Astrocyte (in vitro differentiated cells and primary cell): ENCODE measurements around the gene SURF6. TPM values are rescaled to one million over a fixed set of nuclear protein-coding genes. Genes with fewer than 3 reads are reported as not detected.

Experiments used
- DNase-seq: peaks from one replicate; pipeline ENCODE4 v3.0.0-alpha.2; 2010; ENCODE audit warnings: low read depth
- FAIRE-seq: peaks from 2 replicates; lab custom pipeline; 2011; peaks lifted over from hg19 to GRCh38; lab: Jason Lieb, UNC
- H2AFZ ChIP-seq: 2 replicates; pipeline ENCODE4 v1.6.0; 2012; ENCODE audit warnings: low read depth, low read length, inconsistent platforms
- H3K27ac ChIP-seq: 2 replicates; pipeline ENCODE4 v1.5.1; 2011; ENCODE audit warnings: low read depth, low read length, inconsistent platforms
- H3K27me3 ChIP-seq: 2 replicates; pipeline ENCODE4 v1.6.0; 2011; ENCODE audit warnings: low read length, inconsistent platforms; ENCODE audit not compliant: insufficient read depth
- H3K36me3 ChIP-seq: 2 replicates; pipeline ENCODE4 v1.5.1; 2011; ENCODE audit warnings: low read length, inconsistent platforms; ENCODE audit not compliant: insufficient read depth
- H3K4me1 ChIP-seq: 2 replicates; pipeline ENCODE4 v1.5.1; 2011; ENCODE audit warnings: low read length, inconsistent platforms; ENCODE audit not compliant: insufficient read depth
- H3K4me2 ChIP-seq: 2 replicates; pipeline ENCODE4 v1.6.0; 2012; ENCODE audit warnings: low read length, inconsistent platforms
- H3K4me3 ChIP-seq: 2 replicates; pipeline ENCODE4 v1.5.1; 2011; ENCODE audit warnings: low read depth, mild to moderate bottlenecking, low read length, inconsistent platforms; ENCODE audit not compliant: insufficient read depth
- H3K79me2 ChIP-seq: 2 replicates; pipeline ENCODE4 v1.6.0; 2012; ENCODE audit warnings: mild to moderate bottlenecking, low read length, inconsistent platforms; ENCODE audit not compliant: insufficient read depth
- H3K9ac ChIP-seq: 2 replicates; pipeline ENCODE4 v1.6.0; 2012; ENCODE audit warnings: mild to moderate bottlenecking, low read length, inconsistent platforms
- H3K9me3 ChIP-seq: 2 replicates; pipeline ENCODE4 v1.5.1; 2012; ENCODE audit warnings: low read depth, mild to moderate bottlenecking, low read length, inconsistent platforms; ENCODE audit not compliant: insufficient read depth
- H4K20me1 ChIP-seq: 2 replicates; pipeline ENCODE4 v1.6.0; 2012; ENCODE audit warnings: low read length, inconsistent platforms; ENCODE audit not compliant: insufficient read depth
- H3K27ac Mint-ChIP-seq: one replicate; pipeline ENCODE4 v1.8.0; 2021; ENCODE audit warnings: mild to moderate bottlenecking, mixed read lengths; ENCODE audit not compliant: unreplicated experiment
- H3K27me3 Mint-ChIP-seq: one replicate; pipeline ENCODE4 v1.8.0; 2021; ENCODE audit warnings: low read depth, mixed read lengths; ENCODE audit not compliant: unreplicated experiment
- H3K36me3 Mint-ChIP-seq: one replicate; pipeline ENCODE4 v1.8.0; 2021; ENCODE audit warnings: low read depth, mixed read lengths; ENCODE audit not compliant: unreplicated experiment
- H3K4me1 Mint-ChIP-seq: one replicate; pipeline ENCODE4 v1.8.0; 2021; ENCODE audit warnings: low read depth, mixed read lengths; ENCODE audit not compliant: unreplicated experiment
- H3K4me3 Mint-ChIP-seq: one replicate; pipeline ENCODE4 v1.8.0; 2021; ENCODE audit warnings: mild to moderate bottlenecking, moderate library complexity, mixed read lengths; ENCODE audit not compliant: unreplicated experiment
- H3K9me3 Mint-ChIP-seq: one replicate; pipeline ENCODE4 v1.8.0; 2021; ENCODE audit warnings: mild to moderate bottlenecking, mixed read lengths; ENCODE audit not compliant: unreplicated experiment
- CTCF ChIP-seq: IDR thresholded peaks from 2 replicates; pipeline ENCODE4 v1.5.1; 2011; ENCODE audit warnings: low read depth, mild to moderate bottlenecking, inconsistent platforms, low read length, moderate library complexity; ENCODE audit not compliant: insufficient read depth
- EZH2 ChIP-seq: IDR thresholded peaks from 2 replicates; pipeline ENCODE4 v1.6.1; 2012; ENCODE audit warnings: mild to moderate bottlenecking, low read length, inconsistent platforms; ENCODE audit not compliant: insufficient read depth
- total RNA-seq: library from RNA; stranded (reverse); gene quantifications from 2 replicates; pipeline ENCODE4 v1.2.1, GENCODE V29; 2021

SURF6 gene
- total RNA-seq, 1 donor from 2014 or later = 25.1 TPM

GRCh38 chr9:133382507-133383141 lies 46.6 kb upstream of the SURF6 start:
- Mint-ChIP-seq H3K36me3 (no peaks in the 10 kb centered on the region), H3K27ac (no peak overlapping the region), H3K4me1 (no peaks in the 10 kb centered on the region), H3K27me3 (peaks cover 8% of the 10 kb centered on the region), H3K9me3 (peaks cover 1% of the 10 kb centered on the region), H3K4me3 (no peak overlapping the region)
- Histone ChIP-seq H3K4me3 (no peak overlapping the region), H3K79me2 (no peaks in the 10 kb centered on the region), H3K4me2 (no peak overlapping the region), H4K20me1 (no peaks in the 10 kb centered on the region), H2AFZ (no peak overlapping the region), H3K4me1 (no peaks in the 10 kb centered on the region), H3K27me3 (no peaks in the 10 kb centered on the region), H3K27ac (no peak overlapping the region), H3K9me3 (peaks cover 5% of the 10 kb centered on the region), H3K9ac (no peak overlapping the region), H3K36me3 (no peaks in the 10 kb centered on the region)
- DNase-seq = no peak
- FAIRE-seq = no peak
- TF ChIP-seq EZH2 = no peak
- no peak for TF ChIP-seq CTCF

- no peaks in the 10 kb centered on the region for H3K36me3 Mint-ChIP-seq
These were observed 44.7 kb upstream of the SURF6 start for GRCh38 chr9:133380734-133381133.

More at GRCh38 chr9:133380734-133381133, 44.7 kb upstream of the SURF6 start:
- Histone ChIP-seq H3K9ac (no peak overlapping the region), H2AFZ (no peak overlapping the region), H3K79me2 (peaks cover 2% of the 10 kb centered on the region), H3K9me3 (peaks cover 5% of the 10 kb centered on the region), H4K20me1 (no peaks in the 10 kb centered on the region), H3K27me3 (no peaks in the 10 kb centered on the region), H3K4me1 (peaks cover 4% of the 10 kb centered on the region), H3K36me3 (no peaks in the 10 kb centered on the region), H3K4me3 (no peak overlapping the region), H3K27ac (no peak overlapping the region), H3K4me2 (no peak overlapping the region)
- Mint-ChIP-seq H3K4me1 (peaks cover 1% of the 10 kb centered on the region), H3K27me3 (no peaks in the 10 kb centered on the region), H3K9me3 (peaks cover 1% of the 10 kb centered on the region), H3K4me3 (no peak overlapping the region), H3K27ac (no peak overlapping the region)
- DNase-seq (no peak), FAIRE-seq (no peak)
- no peak for TF ChIP-seq CTCF
